HEK293T (cell line): ENCODE results near the gene SORBS2.

ENCODE experiments used
- CTCF ChIA-PET: fragments of 350-600 bp; formaldehyde crosslinking; extraction: SDS; loops from one replicate; lab custom pipeline; 2021; ENCODE audit warnings: antibody characterized with exemption, inconsistent platforms; lab: Yijun Ruan, JAX
- POLR2A ChIA-PET: fragments of 350-600 bp; formaldehyde crosslinking; extraction: SDS; loops from one replicate; lab custom pipeline; 2020; ENCODE audit warnings: antibody characterized with exemption, inconsistent platforms; lab: Yijun Ruan, JAX
- DNase-seq: peaks from one replicate; pipeline ENCODE4 v3.0.0; 2012; ENCODE audit warnings: mixed read lengths; ENCODE audit errors: extremely low spot score
- ARNT ChIP-seq: fragments of 450-650 bp; IDR thresholded peaks from 2 replicates; pipeline ENCODE4 v1.6.1; 2017; ENCODE audit warnings: mild to moderate bottlenecking
- BHLHE40 ChIP-seq: fragments of 450-650 bp; IDR thresholded peaks from 2 replicates; pipeline ENCODE4 v1.6.1; 2016; ENCODE audit warnings: mild to moderate bottlenecking, moderate library complexity, borderline replicate concordance
- CTBP1 ChIP-seq: fragments of 450-650 bp; IDR thresholded peaks from 2 replicates; pipeline ENCODE4 v1.6.1; 2016; ENCODE audit warnings: borderline replicate concordance
- ELF4 ChIP-seq: fragments of 450-650 bp; IDR thresholded peaks from 2 replicates; pipeline ENCODE4 v1.6.1; 2017; ENCODE audit warnings: antibody characterized with exemption
- FOXA1 ChIP-seq: fragments of 450-650 bp; IDR thresholded peaks from 2 replicates; pipeline ENCODE4 v1.6.1; 2016; ENCODE audit warnings: mild to moderate bottlenecking
- FOXK2 ChIP-seq: fragments of 450-650 bp; IDR thresholded peaks from 2 replicates; pipeline ENCODE4 v1.6.1; 2016; ENCODE audit warnings: mild to moderate bottlenecking
- FOXM1 ChIP-seq: fragments of 450-650 bp; IDR thresholded peaks from 2 replicates; pipeline ENCODE4 v1.6.1; 2017; ENCODE audit warnings: mild to moderate bottlenecking, borderline replicate concordance
- HDGF ChIP-seq: fragments of 450-650 bp; IDR thresholded peaks from 2 replicates; pipeline ENCODE4 v1.6.1; 2017; ENCODE audit warnings: antibody characterized with exemption, borderline replicate concordance
- L3MBTL2 ChIP-seq: fragments of 450-650 bp; conservative IDR thresholded peaks from 2 replicates; pipeline ENCODE4 v1.6.1; 2016; ENCODE audit warnings: mild to moderate bottlenecking
- LEF1 ChIP-seq: fragments of 450-650 bp; IDR thresholded peaks from 2 replicates; pipeline ENCODE4 v1.6.1; 2017; ENCODE audit warnings: mild to moderate bottlenecking, borderline replicate concordance
- NFRKB ChIP-seq: fragments of 450-650 bp; IDR thresholded peaks from 2 replicates; pipeline ENCODE4 v1.6.1; 2016; ENCODE audit warnings: mild to moderate bottlenecking, moderate library complexity
- PKNOX1 ChIP-seq: fragments of 450-650 bp; IDR thresholded peaks from 2 replicates; pipeline ENCODE4 v1.6.1; 2016
- SP1 ChIP-seq: fragments of 450-650 bp; IDR thresholded peaks from 2 replicates; pipeline ENCODE4 v1.6.1; 2017
- SUZ12 ChIP-seq: fragments of 450-650 bp; IDR thresholded peaks from 2 replicates; pipeline ENCODE4 v1.6.1; 2016; ENCODE audit warnings: mild to moderate bottlenecking
- TARDBP ChIP-seq: fragments of 450-650 bp; IDR thresholded peaks from 2 replicates; pipeline ENCODE4 v1.6.1; 2016
- ZNF384 ChIP-seq: fragments of 450-650 bp; IDR thresholded peaks from 2 replicates; pipeline ENCODE4 v1.6.1; 2016

Gene SORBS2

GRCh38 chr4:185800266-185800945, 11.6 kb downstream of the SORBS2 start:
- CTCF ChIA-PET = no interaction called here
- POLR2A ChIA-PET = no interaction called here
- DNase-seq = no peak
- no peak for TF ChIP-seq ZNF384
- TF ChIP-seq PKNOX1 = no peak
- TF ChIP-seq FOXK2 = no peak
- TF ChIP-seq NFRKB = no peak
- TF ChIP-seq TARDBP = no peak
- TF ChIP-seq CTBP1 = no peak
- TF ChIP-seq L3MBTL2 = no peak
- no peak for TF ChIP-seq SP1
- no peak for TF ChIP-seq FOXA1
- no peak for TF ChIP-seq ARNT
- TF ChIP-seq LEF1 = no peak
- no peak for TF ChIP-seq ELF4
- no peak for TF ChIP-seq HDGF

GRCh38 chr4:185799442-185799841, 12.6 kb downstream of the SORBS2 start:
- no peak for DNase-seq
- CTCF ChIA-PET = no interaction called here
- TF ChIP-seq FOXM1 (no peak), SUZ12 (no peak), HDGF (no peak), CTBP1 (no peak), PKNOX1 (no peak), LEF1 (no peak), SP1 (no peak), FOXA1 (no peak)
- POLR2A ChIA-PET = no interaction called here

GRCh38 chr4:185797596-185798338, 14.2 kb downstream of the SORBS2 start:
- CTCF ChIA-PET = no interaction called here
- no peak for DNase-seq
- POLR2A ChIA-PET = no interaction called here
- no peak for TF ChIP-seq LEF1
- TF ChIP-seq ELF4 = no peak
- no peak for TF ChIP-seq FOXA1
- no peak for TF ChIP-seq CTBP1
- TF ChIP-seq SP1 = no peak
- TF ChIP-seq ZNF384 = no peak
- TF ChIP-seq FOXK2 = no peak
- no peak for TF ChIP-seq BHLHE40
- no peak for TF ChIP-seq NFRKB
- TF ChIP-seq PKNOX1 = no peak
- no peak for TF ChIP-seq FOXM1
- TF ChIP-seq SUZ12 = no peak
- TF ChIP-seq HDGF = no peak
- TF ChIP-seq TARDBP = no peak

- no peak for DNase-seq
- TF ChIP-seq LEF1 (no peak), L3MBTL2 (no peak), TARDBP (no peak), FOXK2 (no peak), HDGF (no peak), CTBP1 (no peak), ARNT (no peak), SUZ12 (no peak), FOXM1 (no peak), ZNF384 (no peak), BHLHE40 (no peak), SP1 (no peak), NFRKB (no peak), PKNOX1 (no peak), FOXA1 (no peak), ELF4 (no peak)
- ChIA-PET CTCF (no interaction called here), POLR2A (no interaction called here)
These were observed 15.0 kb downstream of the SORBS2 start for GRCh38 chr4:185797018-185797417.

GRCh38 chr4:185796176-185796575, 15.8 kb downstream of the SORBS2 start:
- CTCF ChIA-PET = interaction anchor here (0.5 kb wide), 1 partner anchor 154 kb away, joined by 4 read pairs; no protein-coding TSS in a partner anchor
- no peak for DNase-seq
- POLR2A ChIA-PET = no interaction called here
- TF ChIP-seq BHLHE40 = no peak
- TF ChIP-seq ARNT = no peak
- TF ChIP-seq SP1 = no peak
- TF ChIP-seq L3MBTL2 = no peak
- TF ChIP-seq TARDBP = no peak
- no peak for TF ChIP-seq NFRKB
- TF ChIP-seq SUZ12 = no peak
- TF ChIP-seq HDGF = no peak
